HG03196 (cell line): ENCODE measurements around the gene GRIP2.

Source experiments
- ATAC-seq: cut with Tn5 transposase; IDR thresholded peaks from one replicate; pipeline ENCODE4 v1.9.1; 2021; ENCODE audit not compliant: unreplicated experiment

Gene GRIP2

DNA sequence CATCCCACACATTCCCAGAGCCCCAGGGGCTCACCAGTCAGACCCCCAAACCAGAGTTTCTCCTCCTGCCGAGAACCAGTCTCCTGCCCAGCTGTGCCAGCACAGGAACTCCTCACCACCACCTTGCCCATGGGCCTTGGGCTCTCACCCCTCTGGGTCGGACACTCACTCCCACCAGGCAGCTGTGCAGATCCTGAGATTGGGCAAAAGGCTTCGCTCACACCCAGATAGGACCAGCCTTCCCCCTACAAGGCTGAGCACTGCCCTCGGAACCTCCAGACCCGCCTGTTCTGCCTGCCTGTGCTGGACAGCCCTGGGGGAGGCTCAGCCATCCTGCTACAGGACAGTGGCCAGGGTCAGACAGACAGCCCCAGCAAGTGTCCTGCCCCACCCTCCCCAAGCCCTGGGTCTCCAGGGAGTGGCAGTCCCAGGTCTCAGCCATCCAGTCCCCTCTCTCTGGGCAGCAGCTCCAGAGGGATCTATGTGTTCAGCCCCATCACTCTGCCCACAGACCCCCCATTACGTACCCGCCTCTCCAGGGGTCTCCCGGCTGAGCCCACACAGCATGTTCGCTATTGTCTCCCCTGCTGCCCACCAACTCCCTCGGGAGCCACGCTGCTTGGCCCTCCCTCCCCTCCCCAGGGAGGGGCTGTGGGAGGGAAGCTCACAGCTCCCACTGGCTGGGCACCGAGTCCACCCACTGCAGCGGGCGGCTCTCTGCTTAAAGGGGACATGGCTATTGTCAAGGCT lies at the start of gene GRIP2:
GRIP2 (minus strand) TSS at position 601 of the 750 bp plus-strand sequence; CDS start at position 567, 34 bp downstream.
- no peak for ATAC-seq

DNA sequence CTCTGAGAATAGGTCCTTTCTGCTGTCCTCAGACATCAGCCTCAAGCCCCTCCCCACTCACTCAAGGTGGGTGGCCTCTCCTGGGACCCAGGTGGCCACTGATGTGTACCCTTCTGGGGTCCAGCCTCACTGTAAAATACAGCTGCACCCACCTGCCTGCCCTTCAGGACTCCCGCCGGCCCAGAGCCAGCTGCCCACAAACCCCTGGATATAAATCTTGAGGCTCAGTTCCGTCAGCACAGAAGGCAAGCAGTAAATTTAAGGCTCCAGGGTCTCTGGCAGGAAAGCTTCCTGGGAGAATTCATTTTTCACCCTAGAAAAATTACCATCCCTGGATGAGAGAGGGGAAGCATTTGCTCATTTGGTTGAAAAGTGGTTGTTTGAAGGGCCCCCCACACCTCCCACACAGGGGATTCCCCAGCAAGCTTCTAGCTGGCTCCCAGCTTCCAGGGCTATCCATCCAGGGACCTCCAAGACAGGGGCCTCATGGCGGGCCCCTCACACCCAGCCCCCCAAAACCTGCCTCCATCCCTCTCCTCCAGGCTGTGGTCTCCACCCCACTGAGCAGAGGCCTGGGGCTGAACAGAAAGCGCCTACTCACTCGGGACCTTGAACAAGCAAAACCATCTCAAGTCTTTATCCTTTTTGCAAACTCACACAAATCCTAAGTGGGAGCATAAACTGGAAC lies 48.4 kb upstream of the GRIP2 start:
- ATAC-seq, result no peak

- ATAC-seq, result no peak
Observed at GRCh38 chr3:14587740-14588360, 47.7 kb upstream of the GRIP2 start.

DNA sequence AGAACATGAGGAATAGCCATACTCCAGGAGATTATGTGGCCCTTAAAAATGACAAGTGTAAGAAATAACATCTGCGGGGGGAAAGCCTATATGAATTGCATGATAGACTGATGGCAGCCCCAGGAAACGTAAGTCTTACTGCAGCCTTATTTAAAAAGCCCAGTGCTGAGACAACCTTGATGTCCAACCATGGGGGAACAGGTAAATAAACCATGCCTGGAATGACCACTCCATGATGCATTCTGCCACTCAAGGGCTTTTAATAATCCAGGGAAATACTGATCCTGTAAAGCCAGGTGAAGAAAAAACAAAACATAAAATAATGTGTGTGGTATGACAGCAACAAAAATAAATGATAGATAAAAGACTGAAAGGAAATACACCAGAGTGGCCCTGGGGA lies 46.5 kb upstream of the GRIP2 start:
- ATAC-seq, result no peak

DNA sequence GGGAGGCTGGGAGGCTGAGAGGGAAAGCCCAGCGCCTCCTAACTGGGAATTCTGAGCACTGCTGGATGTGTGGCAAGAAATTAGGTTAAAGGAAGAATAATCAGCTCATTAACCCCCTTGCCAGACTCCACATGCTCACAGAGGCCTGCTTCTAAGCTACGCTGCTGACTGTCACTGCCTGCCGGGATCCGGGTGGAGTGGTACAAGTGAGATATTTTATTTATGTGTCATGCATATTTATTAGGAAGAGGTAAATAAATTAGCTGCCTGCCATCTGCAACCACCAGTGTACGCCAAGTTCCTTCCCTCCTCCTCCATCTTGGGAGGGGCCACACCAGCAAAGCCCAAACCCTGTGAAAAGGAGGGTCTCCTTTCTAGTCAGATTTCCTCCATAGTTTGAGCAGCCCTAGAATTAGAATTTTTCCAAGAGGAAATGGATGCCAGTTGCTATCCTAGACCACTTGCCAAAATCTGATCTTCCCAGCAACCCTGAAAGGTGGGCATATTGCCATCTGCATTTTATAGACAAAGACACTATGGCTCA lies 43.5 kb upstream of the GRIP2 start:
- no peak for ATAC-seq

DNA sequence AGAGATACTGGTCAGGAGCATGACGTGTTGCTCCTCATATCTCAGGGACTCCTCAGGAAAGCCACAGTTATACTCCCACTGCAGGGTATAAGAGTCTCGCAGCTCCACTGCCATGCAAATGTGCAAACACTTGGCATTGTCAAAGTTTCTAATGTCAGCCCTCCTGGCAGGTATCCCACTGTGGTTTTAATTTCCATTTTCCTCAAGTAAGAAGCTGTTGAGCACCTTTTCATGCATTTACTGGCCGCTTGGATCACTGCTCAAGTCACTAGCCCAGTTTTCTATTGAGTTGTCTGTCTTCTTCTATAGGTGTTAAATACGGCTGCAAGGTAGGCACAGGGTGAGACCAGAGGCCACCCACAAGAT lies 41.9 kb upstream of the GRIP2 start:
- ATAC-seq, result no peak

DNA sequence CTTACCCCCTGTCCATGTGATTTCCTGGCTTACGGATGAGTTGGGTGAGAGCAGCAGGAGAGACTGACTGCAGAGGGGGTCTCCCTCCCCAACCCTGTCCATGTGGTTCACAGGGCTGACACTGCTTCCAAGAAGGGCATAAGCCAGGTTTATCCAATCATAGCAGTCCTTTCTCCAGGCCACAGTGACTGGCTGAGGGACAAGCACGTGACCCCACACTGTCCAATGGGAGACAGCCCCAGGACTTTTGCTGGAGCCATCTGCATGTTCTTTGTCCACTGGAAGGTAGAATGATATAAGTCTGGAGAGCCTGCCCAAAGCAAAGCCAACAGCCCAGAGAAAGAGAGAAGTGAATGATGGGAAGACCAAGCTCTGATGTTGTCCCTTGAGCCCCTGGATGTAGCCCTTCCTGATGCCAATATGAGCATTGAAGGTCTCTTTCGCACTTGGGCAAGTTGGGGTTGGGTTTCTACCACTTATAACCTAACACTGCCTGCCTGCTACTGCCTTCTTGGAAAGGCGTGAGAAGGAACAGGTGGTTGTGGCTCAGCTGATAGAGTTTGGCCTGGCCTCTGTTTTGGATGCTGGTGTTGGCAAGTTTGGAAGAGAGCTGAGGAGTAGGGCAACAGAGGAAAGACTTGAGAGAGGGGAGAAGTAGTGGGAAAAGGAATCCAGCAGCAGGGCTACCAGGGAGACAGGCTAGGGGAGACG lies 41.3 kb upstream of the GRIP2 start:
- ATAC-seq, result no peak

GRCh38 chr3:14577897-14578296 lies 37.8 kb upstream of the GRIP2 start:
- ATAC-seq, result no peak

DNA sequence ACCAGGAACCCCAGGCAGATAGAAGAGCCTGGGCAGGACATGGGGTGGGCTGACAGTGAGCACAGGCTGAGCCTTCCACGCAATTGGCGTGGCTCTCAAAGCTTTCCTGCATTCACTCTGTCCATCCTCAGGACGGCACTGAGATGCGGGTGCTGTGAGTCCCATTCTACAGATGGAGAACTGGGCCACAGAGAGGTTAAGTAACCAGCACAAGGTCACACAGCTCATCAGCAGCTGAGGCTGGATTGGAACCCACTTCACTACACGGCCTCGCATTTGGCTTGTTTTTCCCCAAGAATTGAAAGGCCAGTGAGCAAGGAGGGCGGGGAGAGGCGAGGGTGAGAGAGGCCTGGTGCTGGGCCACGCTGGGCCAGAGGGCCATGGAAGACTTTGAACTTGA lies 36.0 kb upstream of the GRIP2 start:
- ATAC-seq, result no peak

- no peak for ATAC-seq
Observed at GRCh38 chr3:14574183-14574582, 34.0 kb upstream of the GRIP2 start.

GRCh38 chr3:14573706-14574105 lies 33.6 kb upstream of the GRIP2 start:
- ATAC-seq, result no peak

GRCh38 chr3:14570864-14571263 lies 30.7 kb upstream of the GRIP2 start:
- ATAC-seq, result no peak

- ATAC-seq, result no peak
Observed at GRCh38 chr3:14570089-14570488, 29.9 kb upstream of the GRIP2 start.

DNA sequence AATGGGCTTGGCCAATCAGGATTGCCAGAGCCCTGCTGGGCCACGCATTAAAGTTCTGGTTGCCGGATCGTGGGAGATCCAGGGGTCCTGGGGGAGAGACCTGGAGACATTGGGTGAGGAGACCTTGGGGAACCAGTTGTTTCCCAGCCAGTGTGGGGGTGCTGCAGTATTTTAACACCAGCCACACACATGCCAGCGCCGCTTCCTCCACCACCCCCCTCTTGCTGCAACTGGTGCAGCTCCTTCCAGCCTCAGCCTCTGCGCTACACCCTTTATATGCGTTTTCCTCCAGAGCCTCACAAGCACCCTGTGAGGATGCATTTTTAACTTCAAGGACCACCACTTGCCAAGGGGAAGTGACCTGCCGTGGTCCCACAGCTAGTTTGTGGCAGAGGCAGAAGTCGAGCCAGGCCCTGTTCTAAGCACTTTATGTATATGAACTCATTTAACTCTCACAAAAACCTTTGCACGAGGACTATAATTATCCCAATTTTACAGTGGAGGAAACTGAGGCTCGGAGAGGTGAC lies 29.4 kb upstream of the GRIP2 start:
- no peak for ATAC-seq

GRCh38 chr3:14568269-14568668 lies 28.1 kb upstream of the GRIP2 start:
- no peak for ATAC-seq

- ATAC-seq, result no peak
Observed at GRCh38 chr3:14566812-14567211, 26.7 kb upstream of the GRIP2 start.

DNA sequence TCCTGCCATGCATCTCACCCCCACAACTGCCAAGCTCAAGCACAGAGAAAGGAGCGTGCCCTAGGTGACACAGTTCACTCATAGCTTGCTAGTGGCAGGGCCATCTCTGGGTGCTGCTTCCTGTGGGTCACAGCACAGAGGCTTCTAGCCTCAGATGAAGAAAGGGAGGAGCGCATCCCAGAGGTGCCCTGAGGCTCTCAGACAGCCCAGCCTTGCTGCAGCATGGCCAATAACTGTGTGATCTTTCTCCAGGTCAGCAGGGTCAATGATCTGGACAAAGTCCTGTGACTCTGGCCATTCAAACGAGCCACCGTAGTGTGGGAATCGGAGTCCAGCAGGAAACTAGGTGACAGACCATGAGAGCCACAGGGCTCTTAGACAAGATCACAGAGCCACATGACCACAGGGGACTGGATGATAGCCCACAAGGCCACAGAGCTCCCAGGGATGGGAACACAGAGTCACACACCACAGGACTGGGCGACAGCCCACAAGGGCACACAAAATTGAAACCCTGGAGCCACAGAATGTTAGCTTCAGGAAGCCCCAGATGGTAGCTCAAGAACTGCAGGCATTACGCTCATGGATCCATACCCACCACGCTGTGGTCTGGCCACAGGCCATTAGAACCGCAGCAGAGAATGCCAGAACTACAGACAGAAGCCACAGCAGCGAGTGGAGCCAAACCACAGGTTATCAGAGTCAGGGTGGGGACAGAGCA lies 25.9 kb upstream of the GRIP2 start:
- no peak for ATAC-seq

GRCh38 chr3:14564741-14565140 lies 24.6 kb upstream of the GRIP2 start:
- no peak for ATAC-seq

DNA sequence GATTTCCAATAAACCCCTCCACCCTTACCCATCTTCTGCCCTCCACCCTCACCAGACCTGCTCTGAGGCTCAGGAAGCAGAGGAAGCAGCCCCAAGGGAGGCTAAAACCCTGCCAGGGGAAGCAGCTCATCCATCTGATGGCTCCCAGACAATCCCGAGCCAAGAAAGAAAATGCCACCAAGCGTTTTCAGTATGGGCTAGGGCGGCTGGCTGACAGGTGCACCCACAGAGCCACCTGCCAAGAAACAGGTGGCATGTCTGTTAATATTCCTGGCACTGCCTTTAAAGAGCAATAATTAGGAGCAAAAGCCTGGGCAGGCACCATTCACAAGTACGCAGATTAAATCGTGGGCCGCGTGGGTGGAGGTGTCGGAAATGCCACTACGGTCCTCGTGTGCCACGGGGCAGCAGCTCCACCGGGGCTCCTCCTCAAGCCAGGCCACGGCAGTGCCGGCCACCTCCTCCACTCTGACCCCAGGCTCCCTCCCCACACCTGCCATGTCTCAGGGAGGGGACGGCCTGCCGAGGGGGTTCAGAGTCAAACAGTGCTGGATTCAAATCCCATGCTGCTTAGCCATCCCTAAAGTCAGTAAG lies 23.9 kb upstream of the GRIP2 start:
- ATAC-seq, result no peak
